GM21447 (cell line): Measurements from ENCODE around the gene IP6K3.

Source experiments
- ATAC-seq: cut with Tn5 transposase; IDR thresholded peaks from one replicate; pipeline ENCODE4 v1.9.1; 2021; ENCODE audit not compliant: unreplicated experiment

IP6K3 gene

GRCh38 chr6:33691456-33692077 lies 55.1 kb downstream of the IP6K3 start:
- ATAC-seq = no peak

- no peak for ATAC-seq
Measured at GRCh38 chr6:33690766-33691165, 55.9 kb downstream of the IP6K3 start.

- no peak for ATAC-seq
Measured at GRCh38 chr6:33689879-33690278, 56.8 kb downstream of the IP6K3 start.

- ATAC-seq = no peak
Measured at GRCh38 chr6:33689148-33689494, 57.6 kb downstream of the IP6K3 start.

- ATAC-seq = no peak
Measured at GRCh38 chr6:33688451-33689147, 58.1 kb downstream of the IP6K3 start.

- ATAC-seq = no peak
Measured at GRCh38 chr6:33688006-33688405, 58.7 kb downstream of the IP6K3 start.

- ATAC-seq = no peak
Measured at GRCh38 chr6:33686981-33687975, 59.4 kb downstream of the IP6K3 start.

GRCh38 chr6:33686225-33686924 lies 60.3 kb downstream of the IP6K3 start:
- ATAC-seq = no peak

GRCh38 chr6:33685411-33686224 lies 61.1 kb downstream of the IP6K3 start:
- ATAC-seq = no peak

GRCh38 chr6:33684983-33685382 lies 61.7 kb downstream of the IP6K3 start:
- ATAC-seq = no peak

GRCh38 chr6:33684428-33684896 lies 62.2 kb downstream of the IP6K3 start:
- no peak for ATAC-seq

- ATAC-seq = no peak
Measured at GRCh38 chr6:33683576-33684427, 62.9 kb downstream of the IP6K3 start.

- ATAC-seq = no peak
Measured at GRCh38 chr6:33683051-33683571, 63.6 kb downstream of the IP6K3 start.

- no peak for ATAC-seq
Measured at GRCh38 chr6:33682341-33682740, 64.4 kb downstream of the IP6K3 start.

- no peak for ATAC-seq
Measured at GRCh38 chr6:33679761-33680160, 66.9 kb downstream of the IP6K3 start.

- ATAC-seq = no peak
Measured at GRCh38 chr6:33678932-33679490, 67.7 kb downstream of the IP6K3 start.

- ATAC-seq = no peak
Measured at GRCh38 chr6:33678233-33678931, 68.3 kb downstream of the IP6K3 start.

- ATAC-seq = no peak
Measured at GRCh38 chr6:33677689-33678088, 69.0 kb downstream of the IP6K3 start.
